GM12801 (cell line): ENCODE measurements around the gene PDS5A.

ENCODE experiments used
- TF ChIP-seq, protein P1 (sequence below): IDR thresholded peaks from one replicate; pipeline ENCODE4 v1.5.1; 2011; ENCODE audit warnings: control low read depth; ENCODE audit not compliant: insufficient read length; ENCODE audit errors: extremely low read depth

Gene PDS5A

DNA sequence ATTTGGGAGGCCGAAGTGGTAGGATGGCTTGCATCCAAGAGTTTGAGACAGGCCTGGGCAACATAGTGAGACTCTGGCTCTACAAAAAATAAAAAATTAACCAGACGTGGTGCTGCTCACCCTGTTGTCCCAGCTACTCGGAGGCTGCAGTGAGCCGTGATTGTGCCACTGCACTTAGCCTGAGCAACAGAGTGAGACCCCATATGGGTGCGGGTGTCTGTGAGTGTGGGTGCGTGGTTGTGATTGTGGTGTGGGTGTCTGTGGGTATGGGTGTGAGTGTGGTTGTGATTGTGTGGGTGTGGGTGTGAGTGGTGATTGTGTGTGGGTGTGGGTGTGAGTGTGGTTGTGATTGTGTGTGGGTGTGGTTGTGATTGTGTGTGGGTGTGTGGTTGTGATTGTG lies 165.2 kb downstream of the PDS5A start:
- TF ChIP-seq, protein P1, sequence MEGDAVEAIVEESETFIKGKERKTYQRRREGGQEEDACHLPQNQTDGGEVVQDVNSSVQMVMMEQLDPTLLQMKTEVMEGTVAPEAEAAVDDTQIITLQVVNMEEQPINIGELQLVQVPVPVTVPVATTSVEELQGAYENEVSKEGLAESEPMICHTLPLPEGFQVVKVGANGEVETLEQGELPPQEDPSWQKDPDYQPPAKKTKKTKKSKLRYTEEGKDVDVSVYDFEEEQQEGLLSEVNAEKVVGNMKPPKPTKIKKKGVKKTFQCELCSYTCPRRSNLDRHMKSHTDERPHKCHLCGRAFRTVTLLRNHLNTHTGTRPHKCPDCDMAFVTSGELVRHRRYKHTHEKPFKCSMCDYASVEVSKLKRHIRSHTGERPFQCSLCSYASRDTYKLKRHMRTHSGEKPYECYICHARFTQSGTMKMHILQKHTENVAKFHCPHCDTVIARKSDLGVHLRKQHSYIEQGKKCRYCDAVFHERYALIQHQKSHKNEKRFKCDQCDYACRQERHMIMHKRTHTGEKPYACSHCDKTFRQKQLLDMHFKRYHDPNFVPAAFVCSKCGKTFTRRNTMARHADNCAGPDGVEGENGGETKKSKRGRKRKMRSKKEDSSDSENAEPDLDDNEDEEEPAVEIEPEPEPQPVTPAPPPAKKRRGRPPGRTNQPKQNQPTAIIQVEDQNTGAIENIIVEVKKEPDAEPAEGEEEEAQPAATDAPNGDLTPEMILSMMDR: no peak

DNA sequence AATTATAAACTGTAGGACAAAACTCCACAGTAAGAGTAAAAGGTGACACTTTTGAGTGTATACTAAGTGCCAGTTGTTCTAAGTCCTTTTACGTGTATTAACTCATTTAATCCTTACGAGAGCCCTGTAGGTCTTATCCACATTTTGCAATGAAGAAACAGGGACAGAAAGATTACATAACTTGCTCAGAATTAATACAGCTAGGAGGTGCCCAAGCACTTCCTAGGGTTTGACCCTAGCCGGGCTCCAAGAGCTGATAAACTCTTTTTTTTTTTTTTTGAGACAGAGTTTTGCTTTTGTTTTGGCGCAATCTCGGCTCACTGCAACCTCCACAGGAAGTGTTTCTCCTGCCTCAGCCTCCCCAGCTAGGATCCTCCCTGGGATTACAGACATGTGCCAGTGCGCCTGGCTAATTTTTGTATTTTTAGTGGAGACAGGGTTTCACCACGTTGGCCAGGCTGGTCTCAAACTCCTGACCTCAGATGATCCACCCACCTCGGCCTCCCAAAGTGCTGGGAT lies 169.4 kb downstream of the PDS5A start:
- TF ChIP-seq, protein P1: no peak

GRCh38 chr4:39802005-39802404 lies 175.7 kb downstream of the PDS5A start:
- TF ChIP-seq, protein P1: no peak

DNA sequence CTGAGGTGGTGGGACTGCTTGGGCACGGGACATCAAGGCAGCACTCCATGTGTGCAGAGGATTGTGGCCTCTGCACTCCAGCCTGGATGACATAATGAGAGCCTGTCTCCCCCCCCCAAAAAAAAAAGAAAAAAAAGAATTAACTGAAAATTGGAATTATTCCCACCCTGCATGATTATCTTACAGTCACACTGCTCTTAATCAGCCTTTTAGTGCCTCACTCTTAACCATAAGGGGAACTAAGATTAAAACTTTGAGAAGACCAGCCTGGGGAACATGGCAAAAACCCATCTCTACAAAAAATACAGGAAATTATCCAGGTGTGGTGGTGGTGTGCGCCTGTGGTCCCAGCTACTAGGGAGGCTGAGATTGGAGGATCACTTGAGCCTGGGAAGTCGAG lies 185.2 kb downstream of the PDS5A start:
- TF ChIP-seq, protein P1: no peak

DNA sequence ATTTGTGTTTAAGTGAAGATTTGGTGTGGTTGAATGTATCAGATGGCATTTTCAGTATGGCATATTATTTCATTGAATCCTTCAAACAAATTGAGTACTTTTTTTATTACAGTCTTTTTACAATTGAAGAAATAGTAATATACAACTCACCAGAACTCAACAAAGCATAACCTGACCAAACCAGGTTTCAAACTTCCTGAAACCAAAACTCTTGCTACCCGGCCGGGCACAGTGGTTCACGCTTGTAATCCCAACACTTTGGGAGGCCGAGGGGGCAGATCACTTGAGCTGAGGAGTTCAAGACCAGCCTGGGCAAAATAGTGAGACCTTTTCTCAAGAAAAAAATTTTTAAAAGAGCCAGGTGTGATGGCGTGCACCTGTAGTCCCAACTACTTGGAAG lies 185.6 kb downstream of the PDS5A start:
- TF ChIP-seq, protein P1: no peak

DNA sequence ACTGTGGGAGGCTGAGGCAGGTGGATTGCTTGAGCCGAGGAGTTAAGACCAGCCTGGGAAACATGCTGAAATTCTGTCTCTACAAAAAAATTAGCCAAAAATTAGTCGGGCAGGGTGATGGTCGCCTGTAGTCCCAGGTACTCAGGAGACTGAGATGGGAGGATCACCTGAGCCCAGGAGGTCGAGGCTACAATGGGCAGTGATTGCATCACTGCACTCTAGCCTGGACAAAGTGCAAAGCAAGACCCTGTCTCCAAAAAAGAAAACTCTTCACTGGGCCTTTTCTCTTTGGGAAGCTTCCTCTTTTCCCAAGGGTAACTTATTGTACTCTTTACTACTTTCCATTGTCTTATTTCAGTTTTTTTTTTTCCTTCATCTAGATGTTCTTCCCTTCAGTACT lies 190.9 kb downstream of the PDS5A start:
- TF ChIP-seq, protein P1: no peak

DNA sequence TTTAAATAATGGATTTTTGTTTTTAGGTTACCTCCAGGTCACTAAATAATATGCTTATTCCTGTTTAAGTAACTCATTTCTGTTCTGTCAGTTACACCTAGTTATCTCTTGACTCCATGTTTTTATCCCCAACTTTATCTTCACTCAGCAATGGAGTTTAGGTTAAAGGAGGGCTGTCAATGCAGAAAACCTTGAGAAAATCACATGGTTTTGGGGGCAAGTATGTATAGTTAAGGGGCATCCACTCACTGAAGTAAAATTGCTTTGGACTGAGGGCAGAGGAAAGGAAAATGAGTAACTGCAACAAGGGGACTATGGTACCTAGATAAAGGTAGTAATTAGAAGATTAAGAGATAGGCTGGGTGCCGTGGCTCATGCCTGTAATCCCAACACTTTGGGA lies 192.6 kb downstream of the PDS5A start:
- TF ChIP-seq, protein P1: no peak
